HG02642 (cell line): ENCODE data around the gene CD47.

Experiments
- ATAC-seq: cut with Tn5 transposase; IDR thresholded peaks from one replicate; pipeline ENCODE4 v1.9.1; 2021; ENCODE audit warnings: mild to moderate bottlenecking; ENCODE audit not compliant: unreplicated experiment, poor library complexity

Gene CD47

DNA sequence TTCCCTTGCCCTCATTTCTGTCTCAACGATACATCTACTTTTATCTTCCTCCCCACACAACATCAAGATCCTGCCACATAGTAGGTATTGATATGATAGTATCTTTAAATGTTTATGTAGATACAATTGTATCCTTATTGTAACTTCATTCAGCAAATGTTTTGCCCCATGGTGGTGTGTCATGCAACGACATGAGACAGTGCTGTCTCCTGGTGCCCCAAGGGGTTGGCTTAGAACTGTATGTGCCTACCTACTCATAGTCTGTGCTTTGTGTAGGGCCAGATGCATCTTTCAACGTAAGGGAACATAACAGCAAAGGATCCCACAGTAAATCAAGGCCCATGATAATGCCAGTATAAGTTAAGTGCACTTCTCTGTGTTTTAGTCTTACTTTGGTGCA lies 2.8 kb upstream of the CD47 start:
- no peak for ATAC-seq

DNA sequence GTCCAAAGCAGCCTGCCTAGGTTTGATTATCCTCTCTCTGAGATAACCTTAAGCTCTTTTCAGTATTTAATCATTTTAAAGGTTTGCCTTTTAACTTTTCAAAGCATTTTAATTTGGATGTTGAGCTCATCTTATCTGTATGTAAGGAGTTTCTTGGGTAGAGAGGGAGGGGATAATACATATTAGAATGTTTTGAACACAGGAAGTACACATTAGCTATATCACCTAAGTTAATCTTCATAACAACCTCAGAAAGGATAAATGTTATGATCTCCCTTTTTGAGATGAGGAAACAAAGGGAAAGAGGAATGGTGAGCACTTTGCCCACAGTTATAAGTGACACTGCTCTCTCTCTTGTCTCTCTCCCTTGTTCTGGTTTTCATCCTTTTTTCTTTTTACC lies 2.2 kb upstream of the CD47 start:
- ATAC-seq, result no peak

DNA sequence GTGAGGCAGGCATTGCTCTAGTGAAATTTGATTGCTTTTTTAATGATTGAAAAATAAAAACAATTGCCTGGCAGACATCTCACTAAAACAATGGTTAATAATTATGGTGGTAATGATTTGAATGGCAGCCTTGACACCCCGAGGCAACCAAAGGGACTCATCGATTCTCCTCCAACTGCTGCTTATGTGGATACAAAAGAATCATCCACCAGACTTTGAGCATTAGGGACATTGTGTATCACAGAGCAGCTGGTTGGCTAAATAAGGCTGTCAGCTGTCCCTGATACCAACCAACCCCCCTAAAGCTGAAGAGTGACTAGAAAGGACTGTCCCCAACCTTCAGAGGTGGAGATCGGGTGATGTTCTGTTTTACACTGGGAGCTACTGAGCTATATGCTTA lies 1.7 kb upstream of the CD47 start:
- no peak for ATAC-seq

DNA sequence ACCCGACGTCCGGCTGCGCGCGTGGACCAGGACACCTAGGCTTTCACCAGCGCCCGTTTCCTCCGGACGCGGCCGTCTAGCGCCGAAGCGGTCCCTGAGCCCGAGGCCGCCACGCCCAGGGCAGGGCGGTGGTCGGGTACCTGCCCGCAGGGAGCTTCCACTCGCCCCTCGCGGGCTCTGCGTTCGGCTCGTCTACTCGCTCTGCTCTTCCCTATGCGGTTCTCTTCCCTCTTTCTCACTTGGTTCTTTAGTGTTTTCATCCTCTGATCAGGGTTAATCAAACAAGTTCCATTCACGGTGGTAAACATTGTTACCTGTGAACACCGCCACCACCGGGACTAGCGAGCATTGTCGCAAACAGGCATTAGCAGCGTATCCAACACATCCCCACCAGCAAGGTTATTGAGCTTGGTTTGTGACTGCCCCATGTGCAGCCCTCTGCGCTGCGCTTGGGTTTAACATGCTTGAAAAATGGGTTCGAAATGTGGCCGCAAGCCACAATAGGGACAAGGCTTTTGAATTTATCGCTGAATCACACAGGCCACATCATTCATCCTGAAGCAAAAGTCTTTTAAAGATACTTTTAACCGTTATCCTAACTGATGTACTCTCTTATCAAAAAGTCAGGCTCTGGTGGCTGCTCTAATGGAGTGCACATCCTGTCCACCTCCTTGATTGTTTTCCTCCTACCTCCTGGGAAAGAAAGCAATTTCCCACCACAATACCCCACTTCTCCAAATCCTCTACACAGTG lies 843 bp upstream of the CD47 start:
- ATAC-seq, result peak; percentile 6

DNA sequence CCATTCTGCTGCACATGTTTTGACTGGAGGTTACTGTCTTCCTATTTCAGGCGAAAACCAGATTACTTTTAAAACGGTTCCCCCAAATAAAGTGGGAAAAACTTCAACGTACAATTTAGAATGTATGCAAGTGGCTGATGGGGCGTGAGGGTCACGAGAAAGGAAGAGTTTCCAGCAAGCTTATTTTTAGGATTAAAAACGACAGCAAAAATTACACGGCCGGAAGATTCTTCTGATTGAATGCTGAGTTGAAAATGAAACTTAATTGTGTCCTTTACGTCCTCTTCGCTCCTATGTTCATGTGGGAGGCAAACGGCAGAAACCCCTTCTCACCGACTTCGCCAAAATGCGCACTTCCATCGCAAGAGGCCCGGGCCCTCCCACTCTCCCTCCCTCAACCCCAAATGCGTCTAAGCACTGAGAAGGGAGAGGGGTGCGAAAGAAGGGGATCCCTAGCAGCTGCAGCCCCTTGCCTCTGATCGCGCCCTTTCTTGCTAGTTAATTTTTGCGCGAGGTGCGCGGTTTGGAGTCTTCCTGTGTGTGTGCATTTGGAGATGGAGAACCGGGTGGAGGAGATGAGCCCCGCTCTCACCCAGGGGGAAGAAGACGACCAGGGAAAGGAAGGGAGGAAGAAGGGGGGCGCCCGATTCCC lies 656 bp downstream of the CD47 start:
- peak; percentile 14 for ATAC-seq

DNA sequence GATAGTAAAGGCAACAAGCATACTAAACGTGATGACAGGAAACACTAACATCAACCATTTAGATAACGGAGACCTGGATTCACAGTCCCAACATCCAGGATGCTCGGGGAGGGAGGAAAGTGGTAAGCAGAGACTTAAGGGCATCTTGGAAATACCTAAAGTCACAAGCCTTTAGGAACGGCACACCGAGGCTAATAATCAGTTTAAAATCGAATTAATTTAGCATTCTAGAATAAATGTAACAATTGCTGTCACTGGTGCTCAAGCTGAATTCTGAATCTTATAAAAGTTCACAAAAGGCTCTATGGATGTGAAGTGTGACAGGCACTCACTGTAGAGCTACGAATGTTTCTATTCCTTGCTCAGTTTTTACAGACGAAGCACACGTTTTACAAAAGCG lies 1.3 kb downstream of the CD47 start:
- no peak for ATAC-seq

DNA sequence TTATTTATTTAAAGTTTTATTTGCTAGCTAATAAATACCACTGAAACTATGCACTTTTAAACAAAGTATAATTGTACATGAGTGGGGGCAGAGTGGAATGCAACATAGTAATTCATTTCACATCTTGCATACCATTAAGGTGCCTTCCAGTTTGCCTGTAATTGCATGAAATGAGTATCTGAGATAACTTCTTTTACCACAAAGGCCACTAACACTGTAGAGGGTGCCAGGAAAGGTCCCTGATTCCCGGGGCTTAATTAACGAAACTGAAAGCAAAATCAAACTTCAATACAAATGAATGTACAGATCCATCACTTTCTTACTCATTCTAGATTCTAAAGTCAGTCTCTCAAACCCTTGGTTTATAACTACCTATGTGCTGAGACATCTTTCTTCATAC lies 2.1 kb downstream of the CD47 start:
- ATAC-seq, result peak; percentile 29

DNA sequence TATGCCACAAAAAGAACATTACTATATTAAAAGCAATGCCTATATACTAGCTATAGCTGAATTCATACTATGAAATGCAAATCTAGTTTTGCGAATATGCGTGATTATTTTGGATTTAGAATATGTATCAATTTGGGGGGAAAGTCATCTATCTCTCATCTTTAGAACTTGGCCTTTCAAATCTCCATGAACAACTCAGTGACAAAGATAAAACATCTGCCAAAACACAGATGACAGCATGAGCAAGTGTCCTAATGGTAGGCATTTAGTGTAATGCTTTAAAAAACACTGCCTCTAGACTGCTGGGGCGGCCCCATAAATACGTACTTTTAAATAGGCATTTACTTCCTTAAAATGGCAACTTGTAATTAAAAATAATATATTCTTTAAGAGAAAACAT lies 2.7 kb downstream of the CD47 start:
- ATAC-seq, result no peak

DNA sequence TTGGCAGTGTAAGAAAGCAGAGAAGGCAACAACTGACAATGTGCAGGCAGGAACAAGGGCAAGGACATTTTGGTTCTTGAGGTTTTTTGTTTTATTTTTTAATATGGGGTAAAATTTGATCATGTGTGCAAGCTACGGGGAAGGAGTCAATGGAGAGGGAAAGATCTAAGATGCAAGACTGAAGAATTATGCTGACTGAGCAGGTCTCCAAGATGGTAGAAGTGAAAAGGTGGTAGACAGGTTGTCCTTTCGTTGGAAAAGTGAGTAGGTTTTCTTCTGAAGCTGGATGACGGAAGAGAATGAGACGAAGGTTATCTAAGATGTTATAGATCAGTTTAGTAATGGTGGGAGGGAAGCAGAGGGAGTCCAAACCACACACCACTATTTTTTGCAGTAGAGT lies 4.2 kb downstream of the CD47 start:
- no peak for ATAC-seq

DNA sequence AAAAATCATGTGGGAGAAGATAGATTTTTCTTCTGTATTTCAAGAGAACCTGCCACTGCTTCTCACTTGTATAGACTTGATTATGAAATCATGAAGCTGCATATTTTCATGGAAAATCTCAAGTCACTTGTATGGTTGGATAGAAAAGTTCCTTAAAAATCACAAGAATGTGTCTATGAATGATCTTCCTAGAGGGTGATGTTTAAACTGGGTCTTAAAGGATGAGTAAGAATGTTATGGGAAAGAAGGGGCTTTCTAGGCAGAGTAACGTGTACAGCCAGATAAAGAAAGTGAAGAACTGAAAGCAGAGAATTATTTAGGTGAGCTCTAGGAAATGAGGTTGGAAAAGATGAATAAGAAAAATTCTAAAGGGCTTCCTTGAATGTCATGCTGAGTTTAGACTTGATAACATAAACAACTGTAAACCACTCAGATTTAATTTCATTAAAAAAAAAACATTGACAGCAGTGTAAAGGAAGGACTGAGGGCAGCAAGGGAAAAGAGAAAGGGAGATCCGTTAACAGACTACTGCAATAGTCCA lies 5.0 kb downstream of the CD47 start:
- no peak for ATAC-seq

DNA sequence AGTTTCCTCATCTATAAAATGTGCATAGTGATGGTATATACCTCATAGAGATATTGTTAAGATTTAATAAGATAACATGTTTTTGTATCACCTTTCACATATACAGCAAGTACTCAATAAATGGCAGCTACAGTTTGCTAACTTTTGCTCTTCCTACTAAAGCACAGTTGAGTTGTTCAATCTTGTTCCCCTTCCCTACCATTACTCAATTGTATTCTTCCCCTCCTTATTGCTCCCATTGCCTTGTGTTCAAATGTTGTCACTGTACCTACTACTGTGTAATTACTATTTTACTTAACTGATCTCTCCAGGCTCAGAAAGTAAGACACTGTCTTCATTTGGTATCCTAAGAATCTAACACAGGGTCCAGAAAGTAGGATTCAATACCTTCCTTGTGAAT lies 5.5 kb downstream of the CD47 start:
- no peak for ATAC-seq

DNA sequence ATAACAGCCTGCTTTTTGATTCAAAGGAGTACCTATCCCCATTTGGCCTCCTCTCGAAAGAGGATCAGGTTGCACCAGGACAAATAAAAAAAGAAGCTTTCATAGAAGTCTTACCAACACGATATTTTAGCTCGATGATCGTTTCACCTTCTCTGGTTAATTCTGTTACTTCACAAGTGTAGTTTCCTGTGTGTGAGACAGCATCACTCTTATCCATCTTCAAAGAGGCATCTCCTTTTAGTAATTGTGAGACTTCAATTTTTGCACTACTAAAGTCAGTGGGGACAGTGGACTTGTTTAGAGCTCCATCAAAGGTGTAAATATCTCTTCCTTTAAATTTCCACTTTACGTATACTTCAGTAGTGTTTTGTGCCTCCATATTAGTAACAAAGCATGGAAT lies 11.0 kb downstream of the CD47 start:
- ATAC-seq, result no peak

DNA sequence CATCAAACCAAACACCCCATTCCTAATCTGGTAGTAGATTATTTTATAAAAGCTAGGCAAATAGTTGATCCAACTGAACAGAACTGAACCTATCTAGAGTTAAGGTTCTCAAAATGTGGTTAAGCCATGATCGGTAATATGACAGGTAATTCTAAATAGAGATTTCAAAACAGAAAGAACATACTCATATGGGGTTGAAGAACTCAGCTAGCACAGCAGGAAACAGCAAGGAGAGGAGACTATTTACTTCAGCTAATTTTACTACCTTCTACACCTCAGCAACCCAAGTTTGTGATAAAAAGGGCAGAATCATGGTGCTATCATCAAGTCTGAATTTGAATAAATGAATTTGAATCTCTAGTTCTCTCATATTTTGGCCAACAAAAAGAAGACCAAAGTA lies 11.8 kb downstream of the CD47 start:
- ATAC-seq, result no peak

DNA sequence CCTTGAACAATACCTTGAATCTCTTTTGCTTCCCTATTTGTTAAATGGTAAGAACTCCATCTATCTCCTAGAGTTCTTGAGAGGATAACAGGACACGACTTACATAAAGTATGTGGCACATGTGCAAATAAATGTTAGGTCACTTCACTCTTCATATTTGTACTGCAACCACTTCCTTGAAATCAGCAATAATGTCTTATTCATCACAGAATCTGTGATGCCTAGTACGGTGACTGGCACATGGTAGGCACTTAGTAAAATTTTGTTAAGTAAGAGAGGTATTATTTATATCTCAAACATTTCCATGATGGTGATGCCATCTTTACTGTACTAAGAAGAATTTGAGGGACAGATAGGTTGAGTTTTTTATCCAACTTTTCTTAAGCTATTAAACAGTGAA lies 14.3 kb downstream of the CD47 start:
- no peak for ATAC-seq

DNA sequence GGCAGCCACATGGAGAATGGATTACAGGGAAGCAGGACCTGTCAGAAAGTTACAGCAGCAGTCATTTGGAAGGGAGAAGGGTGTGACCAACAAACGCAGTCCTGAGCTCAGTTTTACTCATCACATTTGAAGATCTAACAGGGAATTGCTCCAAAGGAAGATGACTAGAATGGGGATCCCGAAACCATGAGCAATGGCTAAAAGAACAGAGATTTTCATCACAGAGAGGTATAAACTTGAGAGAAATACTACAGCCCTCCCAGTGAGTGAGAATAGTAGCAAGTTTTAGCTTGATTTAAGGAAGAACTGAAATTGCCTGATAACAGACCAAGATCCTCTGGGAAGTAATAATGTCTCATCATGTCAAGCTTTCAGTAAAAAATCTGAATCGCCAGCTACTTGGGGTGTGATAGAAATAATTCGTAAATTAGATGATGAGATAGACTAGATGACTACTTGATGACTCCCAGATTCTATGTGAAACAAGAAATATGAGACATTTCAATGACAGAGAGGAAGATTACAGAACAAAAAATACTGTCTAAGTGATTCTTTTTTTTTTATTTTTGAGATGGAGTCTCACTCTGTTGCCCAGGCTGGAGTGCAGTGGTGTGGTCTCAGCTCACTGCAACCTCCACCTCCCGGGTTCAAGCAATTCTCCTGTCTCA lies 16.9 kb downstream of the CD47 start:
- no peak for ATAC-seq

DNA sequence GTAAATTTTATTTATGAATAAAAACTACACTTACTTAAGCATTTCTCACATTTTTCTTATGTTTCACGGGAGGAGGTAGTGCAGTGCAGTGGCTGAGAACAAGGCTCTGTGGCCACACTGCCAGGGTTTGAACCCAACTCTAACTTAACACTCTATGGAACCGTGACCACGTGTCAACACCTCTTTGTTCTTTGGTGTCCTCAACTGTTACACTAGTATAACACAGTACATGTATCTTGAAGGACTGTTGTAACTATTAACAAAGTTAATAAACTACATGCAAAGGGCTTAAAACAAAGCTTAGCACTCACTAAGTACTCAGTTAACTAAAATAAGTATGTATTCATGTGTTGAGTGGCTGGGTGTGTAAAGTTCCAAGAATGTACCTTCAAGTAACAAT lies 19.5 kb downstream of the CD47 start:
- no peak for ATAC-seq

DNA sequence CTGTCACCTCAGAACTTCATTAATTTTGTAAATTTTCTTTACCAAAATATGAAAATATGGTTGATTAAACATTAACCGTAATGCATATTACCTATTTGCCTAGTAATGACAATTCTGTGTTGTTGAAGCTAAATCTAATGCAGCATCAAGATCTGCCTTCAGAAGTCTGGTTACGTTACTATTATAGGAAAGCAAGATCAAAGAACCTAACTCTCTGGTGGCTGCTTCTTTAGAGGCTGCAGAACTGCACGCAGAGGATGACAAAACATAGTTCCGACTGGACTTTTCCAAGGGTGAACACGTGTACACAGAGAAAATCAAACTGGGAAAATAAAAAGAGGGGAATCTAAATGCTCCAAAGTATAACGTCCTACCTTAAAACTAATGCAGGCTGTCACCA lies 20.5 kb downstream of the CD47 start:
- ATAC-seq, result no peak

DNA sequence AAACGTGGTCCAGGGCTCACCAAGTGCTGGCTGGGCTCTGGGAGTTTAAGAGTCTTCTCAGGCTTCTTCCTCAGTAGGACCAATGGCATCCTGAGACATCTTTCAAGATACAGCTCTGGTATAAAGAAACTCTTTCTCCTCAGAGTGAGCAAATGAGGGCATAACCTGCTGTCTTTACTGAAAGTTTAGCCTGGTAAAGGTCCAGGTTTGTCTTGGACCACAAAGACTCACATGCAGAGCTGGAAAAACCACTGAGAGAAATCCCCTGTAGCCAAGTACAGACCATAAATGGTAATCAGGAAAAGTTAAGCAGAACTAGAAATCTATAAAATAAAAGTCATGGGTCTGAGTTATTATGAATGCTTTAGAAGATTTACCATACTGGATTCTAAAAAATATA lies 23.1 kb downstream of the CD47 start:
- no peak for ATAC-seq

DNA sequence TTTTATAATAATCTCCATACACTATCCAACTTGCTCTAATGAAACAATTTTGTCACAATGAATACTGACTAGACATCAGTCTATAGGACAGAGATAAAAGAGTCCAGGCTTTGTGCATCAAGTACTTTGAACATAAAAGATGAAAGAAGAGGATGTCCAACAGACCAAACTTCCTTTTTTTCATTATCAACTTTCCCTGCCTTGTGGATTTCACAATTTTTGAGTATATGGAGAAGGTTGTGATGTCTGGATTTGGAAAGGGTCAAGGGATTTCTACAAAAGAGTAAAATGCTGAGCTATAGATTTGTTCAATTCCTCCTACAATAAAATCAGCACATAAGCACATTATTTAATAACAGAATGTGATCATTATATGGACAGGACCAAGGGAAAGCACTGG lies 25.7 kb downstream of the CD47 start:
- no peak for ATAC-seq

DNA sequence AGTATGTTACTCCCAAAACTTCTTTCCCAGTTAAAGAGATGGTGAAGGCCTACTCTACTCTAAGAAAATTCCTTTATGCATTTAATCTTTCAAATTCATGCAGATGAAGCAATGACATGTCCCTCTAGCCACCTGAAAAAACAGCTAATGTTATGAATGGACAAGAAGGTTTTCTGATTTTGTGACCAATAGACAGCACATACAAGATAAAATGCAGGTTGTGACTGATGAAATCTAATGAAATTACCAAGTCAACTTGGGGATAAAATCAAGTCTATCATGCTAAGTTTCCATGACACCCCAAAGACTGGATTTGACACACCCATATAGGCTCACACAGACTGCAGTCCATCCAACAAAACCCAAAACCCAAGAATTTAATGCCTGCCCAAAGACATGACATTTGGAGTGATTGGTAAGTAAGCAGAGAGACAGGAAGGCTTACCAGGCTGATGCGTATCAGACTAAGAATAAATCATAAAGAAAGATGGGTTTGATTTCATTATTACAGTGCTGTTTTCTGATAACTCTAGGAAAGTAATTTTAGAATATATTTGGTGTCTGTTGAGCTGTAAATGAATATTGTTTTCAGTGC lies 26.4 kb downstream of the CD47 start:
- ATAC-seq, result no peak

DNA sequence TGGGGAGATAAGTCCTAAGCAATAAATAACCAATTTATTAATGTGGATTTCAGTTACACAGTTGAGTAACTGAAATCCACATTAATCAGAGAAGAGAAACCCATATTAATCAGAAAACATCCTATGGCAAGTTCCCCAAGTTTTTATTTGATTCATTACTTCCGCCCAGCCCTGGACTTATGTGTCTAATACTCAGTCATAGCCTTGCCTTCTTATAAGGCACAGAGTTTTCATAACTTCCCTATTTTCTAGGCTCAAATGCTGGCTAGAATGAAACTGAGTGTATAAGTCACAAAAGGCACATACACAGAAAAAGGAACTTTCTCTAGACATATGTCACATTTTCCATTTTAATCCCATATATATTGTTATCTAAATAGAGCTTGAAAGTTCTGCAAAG lies 28.8 kb downstream of the CD47 start:
- peak; percentile 69 for ATAC-seq
